CD14-positive monocyte (primary cell): ENCODE results near the gene AVP. TPM values are rescaled to one million over a fixed set of nuclear protein-coding genes. Genes with fewer than 3 reads are reported as not detected.

Source experiments
- DNase-seq, 3 donors: peaks; one replicate each; pipeline ENCODE4 v3.0.0-alpha.2; 2011 to 2022
- H2AFZ ChIP-seq: 2 replicates; pipeline ENCODE4 v1.6.0; 2012; ENCODE audit warnings: mild to moderate bottlenecking, low read depth, low read length, inconsistent platforms; ENCODE audit not compliant: insufficient read depth, poor library complexity, severe bottlenecking
- H3K27ac ChIP-seq, 2 donors: 1 replicate in 1 of 2; 2 replicates in 1 of 2; pipeline ENCODE4 v1.5.1; 2012 to 2013; ENCODE audit warnings: low read length in 2 of 2, control low read depth in 1 of 2, inconsistent platforms in 1 of 2, low read depth in 1 of 2, mild to moderate bottlenecking in 1 of 2
- H3K27me3 ChIP-seq, 2 donors: one replicate each; pipeline versions ENCODE4 v1.6.0 to v1.6.1; 2011 to 2013; ENCODE audit warnings: low read length in 2 of 2; ENCODE audit not compliant: control insufficient read depth in 2 of 2, insufficient read depth in 2 of 2
- H3K36me3 ChIP-seq, 2 donors: replicated peaks in 1 of 2; 1 replicate in 1 of 2; 2 replicates in 1 of 2; pipeline versions ENCODE4 v1.5.1 to v1.6.1; 2012 to 2013; ENCODE audit warnings: low read length in 2 of 2, control low read depth in 1 of 2, inconsistent platforms in 1 of 2, mild to moderate bottlenecking in 1 of 2; ENCODE audit not compliant: insufficient read depth in 2 of 2, control insufficient read depth in 1 of 2
- H3K4me1 ChIP-seq, 2 donors: 1 replicate in 1 of 2; 2 replicates in 1 of 2; pipeline versions ENCODE4 v1.5.1 to v1.6.1; 2012 to 2013; ENCODE audit warnings: low read length in 2 of 2, control low read depth in 1 of 2, inconsistent platforms in 1 of 2, mild to moderate bottlenecking in 1 of 2, moderate library complexity in 1 of 2; ENCODE audit not compliant: insufficient read depth in 2 of 2, control insufficient read depth in 1 of 2
- H3K4me2 ChIP-seq: replicated peaks from 2 replicates; pipeline ENCODE3; 2012; ENCODE audit warnings: low read length, moderate library complexity, mild to moderate bottlenecking; ENCODE audit not compliant: poor library complexity, severe bottlenecking; ENCODE audit errors: extremely low read depth
- H3K4me3 ChIP-seq, 3 experiments: fragments of 200-600 bp in 1 of 3; sonication (generic) in 1 of 3; replicated peaks in 1 of 3; 1 replicate in 2 of 3; 2 replicates in 1 of 3; pipeline ENCODE4 v1.5.1; 2011 to 2013; ENCODE audit warnings: low read length in 3 of 3, mild to moderate bottlenecking in 3 of 3, control low read depth in 2 of 3, low read depth in 2 of 3, inconsistent platforms in 1 of 3, moderate library complexity in 1 of 3
- H3K79me2 ChIP-seq: 2 replicates; pipeline ENCODE4 v1.6.0; 2012; ENCODE audit warnings: mild to moderate bottlenecking, control low read depth, inconsistent platforms, low read length, moderate library complexity; ENCODE audit not compliant: insufficient read depth
- H3K9ac ChIP-seq: 2 replicates; pipeline ENCODE4 v1.6.0; 2017; ENCODE audit warnings: low read length, mild to moderate bottlenecking; ENCODE audit not compliant: insufficient read depth, poor library complexity, severe bottlenecking
- H3K9me3 ChIP-seq, 2 donors: replicated peaks in 1 of 2; 1 replicate in 1 of 2; 2 replicates in 1 of 2; pipeline versions ENCODE4 v1.5.1 to v1.6.1; 2012 to 2013; ENCODE audit warnings: low read length in 2 of 2, control low read depth in 1 of 2; ENCODE audit not compliant: control insufficient read depth in 1 of 2, insufficient read depth in 1 of 2
- H4K20me1 ChIP-seq: 2 replicates; pipeline ENCODE4 v1.6.0; 2012; ENCODE audit warnings: mild to moderate bottlenecking, low read length, control low read depth, moderate library complexity; ENCODE audit not compliant: insufficient read depth
- H3K27ac Mint-ChIP-seq, 7 donors: one replicate each; pipeline ENCODE4 v1.8.0; 2020; ENCODE audit warnings: mild to moderate bottlenecking in 7 of 7, mixed read lengths in 7 of 7, moderate library complexity in 6 of 7, inconsistent platforms in 2 of 7
- H3K27me3 Mint-ChIP-seq, 3 donors: one replicate each; pipeline ENCODE4 v1.8.0; 2021 to 2022; ENCODE audit warnings: low read depth in 3 of 3, mild to moderate bottlenecking in 3 of 3, mixed read lengths in 3 of 3, moderate library complexity in 3 of 3, inconsistent platforms in 1 of 3
- H3K36me3 Mint-ChIP-seq, 2 donors: one replicate each; pipeline ENCODE4 v1.8.0; 2020; ENCODE audit warnings: mixed read lengths in 2 of 2, inconsistent platforms in 1 of 2, mild to moderate bottlenecking in 1 of 2
- H3K4me1 Mint-ChIP-seq: one replicate; pipeline ENCODE4 v1.8.0; 2020; ENCODE audit warnings: mild to moderate bottlenecking, mixed read lengths
- H3K4me3 Mint-ChIP-seq, 2 donors: one replicate each; pipeline ENCODE4 v1.8.0; 2020; ENCODE audit warnings: mild to moderate bottlenecking in 2 of 2, mixed read lengths in 2 of 2, moderate library complexity in 1 of 2
- H3K9me3 Mint-ChIP-seq, 7 donors: one replicate each; pipeline ENCODE4 v1.8.0; 2020 to 2022; ENCODE audit warnings: mixed read lengths in 7 of 7, mild to moderate bottlenecking in 6 of 7, moderate library complexity in 6 of 7, inconsistent platforms in 2 of 7
- WGBS: methylation state at CpG from one replicate; pipeline ENCODE4 v1.1.5; 2013; ENCODE audit warnings: missing lambda C conversion rate; ENCODE audit not compliant: insufficient coverage; 5-methylcytosine and 5-hydroxymethylcytosine counted together
- intact Hi-C, 2 donors: fragments of 100-400 bp; cut with micrococcal nuclease; formaldehyde crosslinking; loops; one replicate each; pipeline versions ENCODE4 v1.15.0 to v1.15.1; 2023
- polyA plus RNA-seq, 3 donors: library from polyadenylated mRNA; depleted of rRNA in 1 of 3; unstranded in 2 of 3; stranded (reverse) in 1 of 3; fragments of 300-500 nt in 2 of 3; fragments of >200 nt in 1 of 3; fragmentation: Illumina TruSeq in 2 of 3; gene quantifications; 1 replicate in 2 of 3; 2 replicates in 1 of 3; pipeline ENCODE4 v1.2.3, GENCODE V29; 2012 to 2021
- TF ChIP-seq, protein P1 (sequence below): fragments of 200-600 bp; IDR thresholded peaks from one replicate; pipeline ENCODE4 v1.8.0; 2022; ENCODE audit warnings: antibody characterized with exemption, mild to moderate bottlenecking

AVP gene
- polyA plus RNA-seq, 3 donors = not detected

DNA sequence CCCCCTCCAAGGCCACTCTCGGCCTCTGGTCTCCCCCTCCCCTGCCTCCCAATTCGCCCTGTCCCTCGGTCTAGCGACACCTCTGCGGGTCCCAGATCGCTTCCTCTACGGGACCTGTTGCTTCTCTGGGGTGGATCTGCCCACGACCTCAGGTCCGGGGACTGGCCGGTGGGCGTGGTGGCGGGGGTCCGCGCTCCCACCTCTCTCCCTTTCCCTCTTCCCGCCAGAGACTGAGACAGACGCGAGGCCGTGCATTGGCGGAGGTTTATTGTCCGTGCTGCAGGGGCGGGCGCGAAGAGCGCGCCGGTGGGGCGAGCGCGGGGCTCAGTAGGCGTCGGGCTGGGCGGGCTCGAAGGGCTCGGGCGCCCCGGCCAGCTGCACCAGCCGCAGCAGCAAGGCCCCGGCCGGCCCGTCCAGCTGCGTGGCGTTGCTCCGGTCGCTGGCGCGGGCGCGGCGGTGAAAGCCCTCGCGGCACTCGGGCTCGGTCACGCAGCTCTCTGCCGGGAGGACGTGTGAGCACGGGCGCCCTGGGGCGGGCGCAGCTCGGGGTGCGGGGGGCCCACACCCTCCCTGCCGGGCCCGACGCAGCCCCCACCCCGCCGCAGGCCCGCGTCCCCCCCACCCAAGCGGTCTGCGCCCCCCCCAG, 2.1 kb downstream of the AVP start:
- TF ChIP-seq, protein P1, sequence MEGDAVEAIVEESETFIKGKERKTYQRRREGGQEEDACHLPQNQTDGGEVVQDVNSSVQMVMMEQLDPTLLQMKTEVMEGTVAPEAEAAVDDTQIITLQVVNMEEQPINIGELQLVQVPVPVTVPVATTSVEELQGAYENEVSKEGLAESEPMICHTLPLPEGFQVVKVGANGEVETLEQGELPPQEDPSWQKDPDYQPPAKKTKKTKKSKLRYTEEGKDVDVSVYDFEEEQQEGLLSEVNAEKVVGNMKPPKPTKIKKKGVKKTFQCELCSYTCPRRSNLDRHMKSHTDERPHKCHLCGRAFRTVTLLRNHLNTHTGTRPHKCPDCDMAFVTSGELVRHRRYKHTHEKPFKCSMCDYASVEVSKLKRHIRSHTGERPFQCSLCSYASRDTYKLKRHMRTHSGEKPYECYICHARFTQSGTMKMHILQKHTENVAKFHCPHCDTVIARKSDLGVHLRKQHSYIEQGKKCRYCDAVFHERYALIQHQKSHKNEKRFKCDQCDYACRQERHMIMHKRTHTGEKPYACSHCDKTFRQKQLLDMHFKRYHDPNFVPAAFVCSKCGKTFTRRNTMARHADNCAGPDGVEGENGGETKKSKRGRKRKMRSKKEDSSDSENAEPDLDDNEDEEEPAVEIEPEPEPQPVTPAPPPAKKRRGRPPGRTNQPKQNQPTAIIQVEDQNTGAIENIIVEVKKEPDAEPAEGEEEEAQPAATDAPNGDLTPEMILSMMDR = no peak
- Histone ChIP-seq H3K4me3 (peak overlapping the region in 1 of 3 experiments; percentile 39), H4K20me1 (no peaks in the 10 kb centered on the region), H3K36me3 (no peaks in the 10 kb centered on the region), H3K27ac (no peak overlapping the region), H3K79me2 (no peaks in the 10 kb centered on the region), H3K27me3 (peaks cover 26 to 66% of the 10 kb centered on the region in 2 donors), H3K4me1 (peaks cover 26 to 31% of the 10 kb centered on the region in 2 donors), H2AFZ (peak overlapping the region; percentile 46), H3K9me3 (peaks cover 7 to 27% of the 10 kb centered on the region in 2 donors), H3K4me2 (peak overlapping the region; percentile 62), H3K9ac (no peak overlapping the region)
- peaks cover 59 to 71% (median 66%) of the 10 kb centered on the region in 3 donors for H3K27me3 Mint-ChIP-seq
- peaks cover 30% of the 10 kb centered on the region for H3K4me1 Mint-ChIP-seq
- H3K27ac Mint-ChIP-seq = no peak overlapping the region
- H3K36me3 Mint-ChIP-seq = peaks cover 0 to 9% of the 10 kb centered on the region in 2 donors
- peak overlapping the region; percentile 67 to 72 for H3K4me3 Mint-ChIP-seq
- WGBS = 1% methylated on average over 59 of the region's 71 CpGs
- peaks cover 0 to 24% (median 13%) of the 10 kb centered on the region in 7 donors for H3K9me3 Mint-ChIP-seq
- intact Hi-C loops = no loop called here
- DNase-seq = no peak

DNA sequence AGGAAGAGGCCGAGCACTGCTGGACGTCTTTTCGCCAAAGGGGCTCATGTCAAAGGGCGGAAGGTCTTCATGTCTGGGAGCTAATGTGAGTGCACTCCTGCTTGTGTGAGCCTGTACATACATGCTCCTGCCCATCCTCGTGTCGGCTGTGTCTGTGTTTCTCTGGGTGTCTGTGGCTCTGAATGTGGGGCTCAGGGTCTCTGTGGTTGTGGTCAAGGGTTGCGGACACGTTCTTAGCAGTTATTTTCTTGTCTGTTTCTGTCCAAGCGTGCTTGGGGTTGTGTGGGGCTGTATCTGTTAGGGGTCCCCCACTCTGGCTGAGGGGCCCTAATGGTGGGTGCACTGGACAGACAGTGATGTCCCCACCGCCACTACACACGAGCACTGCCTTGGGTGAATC, 2.9 kb downstream of the AVP start:
- Histone ChIP-seq H3K4me3 (no peak overlapping the region), H3K36me3 (no peaks in the 10 kb centered on the region), H3K9ac (no peak overlapping the region), H3K4me2 (no peak overlapping the region), H3K27me3 (peaks cover 26 to 66% of the 10 kb centered on the region in 2 donors), H4K20me1 (no peaks in the 10 kb centered on the region), H3K79me2 (no peaks in the 10 kb centered on the region), H3K27ac (no peak overlapping the region), H3K9me3 (peaks cover 7 to 27% of the 10 kb centered on the region in 2 donors), H2AFZ (no peak overlapping the region), H3K4me1 (peaks cover 34 to 39% of the 10 kb centered on the region in 2 donors)
- Mint-ChIP-seq H3K9me3 (peaks cover 0 to 24% (median 13%) of the 10 kb centered on the region in 7 donors), H3K27ac (no peak overlapping the region), H3K27me3 (peaks cover 56 to 74% (median 66%) of the 10 kb centered on the region in 3 donors), H3K4me3 (peak overlapping the region in 1 of 2 donors; percentile 72), H3K4me1 (peaks cover 37% of the 10 kb centered on the region), H3K36me3 (peaks cover 0 to 9% of the 10 kb centered on the region in 2 donors)
- intact Hi-C loops = no loop called here
- no peak for DNase-seq
- 66% methylated on average over 11 of the region's 11 CpGs for WGBS
- TF ChIP-seq, protein P1 = no peak
